ENCODE results near the gene NDFIP2.

DNA sequence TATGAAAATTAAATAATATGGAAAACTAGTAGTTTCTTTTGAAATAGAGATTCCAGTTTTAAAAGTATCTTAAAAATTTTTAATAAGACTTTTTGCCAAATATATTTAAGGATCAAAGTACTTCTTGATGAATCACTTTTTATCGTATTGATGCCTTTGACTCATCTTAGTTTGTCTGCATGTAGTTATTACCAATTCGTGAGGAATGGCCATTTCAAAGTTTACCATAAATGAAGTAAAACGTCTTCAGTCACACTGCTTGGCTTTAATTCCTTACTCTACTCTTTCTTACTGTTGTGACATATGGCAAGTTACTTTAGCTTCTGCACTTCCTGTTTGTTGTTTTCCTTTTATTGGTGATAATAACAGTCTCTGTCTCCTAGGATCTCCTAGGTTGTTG, 38.3 kb downstream of the NDFIP2 start:
- TF ChIP-seq, protein P1, sequence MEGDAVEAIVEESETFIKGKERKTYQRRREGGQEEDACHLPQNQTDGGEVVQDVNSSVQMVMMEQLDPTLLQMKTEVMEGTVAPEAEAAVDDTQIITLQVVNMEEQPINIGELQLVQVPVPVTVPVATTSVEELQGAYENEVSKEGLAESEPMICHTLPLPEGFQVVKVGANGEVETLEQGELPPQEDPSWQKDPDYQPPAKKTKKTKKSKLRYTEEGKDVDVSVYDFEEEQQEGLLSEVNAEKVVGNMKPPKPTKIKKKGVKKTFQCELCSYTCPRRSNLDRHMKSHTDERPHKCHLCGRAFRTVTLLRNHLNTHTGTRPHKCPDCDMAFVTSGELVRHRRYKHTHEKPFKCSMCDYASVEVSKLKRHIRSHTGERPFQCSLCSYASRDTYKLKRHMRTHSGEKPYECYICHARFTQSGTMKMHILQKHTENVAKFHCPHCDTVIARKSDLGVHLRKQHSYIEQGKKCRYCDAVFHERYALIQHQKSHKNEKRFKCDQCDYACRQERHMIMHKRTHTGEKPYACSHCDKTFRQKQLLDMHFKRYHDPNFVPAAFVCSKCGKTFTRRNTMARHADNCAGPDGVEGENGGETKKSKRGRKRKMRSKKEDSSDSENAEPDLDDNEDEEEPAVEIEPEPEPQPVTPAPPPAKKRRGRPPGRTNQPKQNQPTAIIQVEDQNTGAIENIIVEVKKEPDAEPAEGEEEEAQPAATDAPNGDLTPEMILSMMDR (conservative IDR thresholded peaks at IDR 0.05 in 1 of 2, IDR thresholded peaks at IDR 0.05 in 1 of 2; ENCODE audit: extremely low read depth in 1 of 2, insufficient read depth in 1 of 2, low read depth in 1 of 2, low read length in 2 of 2), result no peak
- TF ChIP-seq EZH2 (IDR thresholded peaks at IDR 0.05; ENCODE audit: borderline replicate concordance, low read length), result no peak
